Neural cell (in vitro differentiated cells): ENCODE measurements around the gene BCKDHB. TPM values are rescaled to one million over a fixed set of nuclear protein-coding genes. Genes with fewer than 3 reads are reported as not detected.

Experiments used
- H2AFZ ChIP-seq: fragments of 200-600, 300-800 bp; sonication (generic), shearing (Covaris generic); 2 replicates; pipeline ENCODE4 v1.6.0; 2014; ENCODE audit warnings: low read depth, mild to moderate bottlenecking, antibody characterized with exemption, low read length, moderate library complexity
- H3F3A ChIP-seq: fragments of 200-600 bp; shearing (Covaris generic); 2 replicates; pipeline ENCODE4 v1.6.1; 2016; ENCODE audit warnings: mild to moderate bottlenecking, moderate library complexity, mixed read lengths, antibody characterized with exemption, low read length; ENCODE audit not compliant: insufficient read depth, poor library complexity, severe bottlenecking
- H3K27ac ChIP-seq: fragments of 200-600, 300-800 bp; sonication (generic), shearing (Covaris generic); 2 replicates; pipeline ENCODE4 v1.5.1; 2014; ENCODE audit warnings: mild to moderate bottlenecking, low read length, moderate library complexity
- H3K27me3 ChIP-seq: fragments of 300-800, 200-600 bp; sonication (generic), shearing (Covaris generic); 2 replicates; pipeline ENCODE4 v1.6.0; 2014; ENCODE audit warnings: mild to moderate bottlenecking, low read depth, low read length, moderate library complexity; ENCODE audit not compliant: insufficient read depth
- H3K36me3 ChIP-seq: fragments of 300-800, 200-600 bp; sonication (generic), shearing (Covaris generic); 2 replicates; pipeline ENCODE4 v1.5.1; 2014; ENCODE audit warnings: mild to moderate bottlenecking, antibody characterized with exemption, low read length, moderate library complexity; ENCODE audit not compliant: insufficient read depth
- H3K4me2 ChIP-seq: fragments of 300-800, 200-600 bp; sonication (generic), shearing (Covaris generic); 2 replicates; pipeline ENCODE4 v1.6.0; 2014; ENCODE audit warnings: mild to moderate bottlenecking, low read length
- H3K4me3 ChIP-seq: fragments of 300-800, 200-600 bp; sonication (generic), shearing (Covaris generic); 2 replicates; pipeline ENCODE4 v1.5.1; 2014; ENCODE audit warnings: mild to moderate bottlenecking, low read length, moderate library complexity
- H3K79me2 ChIP-seq: fragments of 200-600 bp; shearing (Covaris generic); replicated peaks from 2 replicates; pipeline ENCODE4 v1.6.0; 2014; ENCODE audit warnings: mild to moderate bottlenecking, low read length, moderate library complexity; ENCODE audit not compliant: insufficient read depth
- H3K9ac ChIP-seq: fragments of 300-800, 200-600 bp; sonication (generic), shearing (Covaris generic); 2 replicates; pipeline ENCODE4 v1.6.1; 2016; ENCODE audit warnings: mild to moderate bottlenecking, low read length, mixed read lengths
- H3K9me2 ChIP-seq: fragments of 200-600 bp; shearing (Covaris generic); 2 replicates; pipeline ENCODE4 v1.6.1; 2016; ENCODE audit warnings: mild to moderate bottlenecking, low read length, mixed read lengths; ENCODE audit not compliant: insufficient read depth
- H3K9me3 ChIP-seq: fragments of 200-600, 300-800 bp; sonication (generic), shearing (Covaris generic); 2 replicates; pipeline ENCODE4 v1.6.1; 2016; ENCODE audit warnings: mild to moderate bottlenecking, mixed run types, low read length, moderate library complexity, mixed read lengths
- H4K20me1 ChIP-seq: fragments of 200-600 bp; shearing (Covaris generic); 2 replicates; pipeline ENCODE4 v1.6.1; 2016; ENCODE audit warnings: mild to moderate bottlenecking, mixed run types; ENCODE audit not compliant: insufficient read depth
- CTCF ChIP-seq: fragments of 450-650 bp; IDR thresholded peaks from 2 replicates; pipeline ENCODE4 v1.5.1; 2014; ENCODE audit warnings: antibody characterized with exemption, mild to moderate bottlenecking, moderate library complexity; ENCODE audit not compliant: poor library complexity, severe bottlenecking
- EP300 ChIP-seq: fragments of 450-650 bp; conservative IDR thresholded peaks from 2 replicates; pipeline ENCODE4 v1.6.1; 2014; ENCODE audit warnings: antibody characterized with exemption, mild to moderate bottlenecking, moderate library complexity; ENCODE audit not compliant: poor library complexity, severe bottlenecking
- EZH2 ChIP-seq: fragments of 200-600, 300-800 bp; shearing (Covaris generic), sonication (generic); IDR thresholded peaks from 2 replicates; pipeline ENCODE4 v1.6.1; 2014; ENCODE audit warnings: antibody characterized with exemption, low read length, borderline replicate concordance, mild to moderate bottlenecking; ENCODE audit not compliant: insufficient read depth, poor library complexity, severe bottlenecking
- MXI1 ChIP-seq: fragments of 450-650 bp; conservative IDR thresholded peaks from 2 replicates; pipeline ENCODE4 v1.6.1; 2014; ENCODE audit warnings: antibody characterized with exemption, mild to moderate bottlenecking; ENCODE audit not compliant: poor library complexity, severe bottlenecking
- POLR2AphosphoS5 ChIP-seq: IDR thresholded peaks from 2 replicates; pipeline ENCODE4 v1.6.1; 2012
- RAD21 ChIP-seq: fragments of 450-650 bp; conservative IDR thresholded peaks from 2 replicates; pipeline ENCODE4 v1.6.1; 2014; ENCODE audit warnings: antibody characterized with exemption, mild to moderate bottlenecking, moderate library complexity
- REST ChIP-seq: IDR thresholded peaks from 2 replicates; pipeline ENCODE4 v1.6.1; 2012; ENCODE audit warnings: borderline replicate concordance
- SMC3 ChIP-seq: fragments of 450-650 bp; conservative IDR thresholded peaks from 2 replicates; pipeline ENCODE4 v1.6.1; 2014; ENCODE audit warnings: antibody characterized with exemption, mild to moderate bottlenecking, moderate library complexity; ENCODE audit not compliant: poor library complexity
- TAF1 ChIP-seq: IDR thresholded peaks from 2 replicates; pipeline ENCODE4 v1.6.1; 2012; ENCODE audit warnings: low read depth
- polyA plus RNA-seq: library from polyadenylated mRNA; depleted of rRNA; stranded (reverse); fragments of >200 nt; gene quantifications from 2 replicates; pipeline ENCODE4 v1.2.3, GENCODE V29; 2014

Gene BCKDHB
- polyA plus RNA-seq, 1 donor from 2014 or later, result 16.1 TPM

- Histone ChIP-seq H3K9ac (no peak overlapping the region), H4K20me1 (no peaks in the 10 kb centered on the region), H3F3A (no peaks in the 10 kb centered on the region), H3K79me2 (no peaks in the 10 kb centered on the region), H3K4me3 (no peak overlapping the region), H3K4me2 (no peak overlapping the region), H3K9me3 (no peaks in the 10 kb centered on the region), H3K36me3 (no peaks in the 10 kb centered on the region), H3K9me2 (no peaks in the 10 kb centered on the region), H2AFZ (no peak overlapping the region), H3K27me3 (no peaks in the 10 kb centered on the region), H3K27ac (no peak overlapping the region)
- TF ChIP-seq TAF1 (no peak), EP300 (no peak), CTCF (no peak), SMC3 (no peak), EZH2 (no peak), RAD21 (no peak), POLR2AphosphoS5 (no peak)
Measured at GRCh38 chr6:80287112-80287511, 180.6 kb downstream of the BCKDHB start.

- no peaks in the 10 kb centered on the region for H3K9me2 ChIP-seq
- no peaks in the 10 kb centered on the region for H3F3A ChIP-seq
- no peak overlapping the region for H3K9ac ChIP-seq
- no peaks in the 10 kb centered on the region for H3K36me3 ChIP-seq
- no peaks in the 10 kb centered on the region for H3K27me3 ChIP-seq
- no peak overlapping the region for H2AFZ ChIP-seq
- H3K9me3 ChIP-seq, result no peaks in the 10 kb centered on the region
- no peak overlapping the region for H3K27ac ChIP-seq
- no peak for TF ChIP-seq CTCF
- TF ChIP-seq SMC3, result no peak
- no peak for TF ChIP-seq MXI1
- no peak for TF ChIP-seq POLR2AphosphoS5
- TF ChIP-seq TAF1, result no peak
- TF ChIP-seq RAD21, result no peak
- TF ChIP-seq REST, result no peak
- no peak for TF ChIP-seq EZH2
- TF ChIP-seq EP300, result no peak
- no peak overlapping the region for H3K4me2 ChIP-seq
- no peaks in the 10 kb centered on the region for H3K79me2 ChIP-seq
- H3K4me3 ChIP-seq, result no peak overlapping the region
- H4K20me1 ChIP-seq, result no peaks in the 10 kb centered on the region
Measured at GRCh38 chr6:80287607-80288006, 181.1 kb downstream of the BCKDHB start.
